Calu3 (cell line): ENCODE results near the gene SUGT1. TPM values are rescaled to one million over a fixed set of nuclear protein-coding genes. Genes with fewer than 3 reads are reported as not detected.

ENCODE experiments used
- BruUV-seq: library from RNA; stranded (reverse); fragments of 400-500 nt; replicated peaks from 2 replicates; lab custom pipeline; 2021; lab: Mats Ljungman, UMichigan
- CTCF ChIA-PET: fragments of 300-600 bp; sonication (Branson Sonifier 250); formaldehyde crosslinking; loops from one replicate; lab custom pipeline; 2022; ENCODE audit warnings: antibody characterized with exemption; lab: Charles Lee
- DNase-seq: peaks from one replicate; pipeline ENCODE4 v3.0.0; 2022
- H3K27ac Mint-ChIP-seq: one replicate; pipeline ENCODE4 v1.8.0; 2022; ENCODE audit warnings: mixed read lengths; ENCODE audit not compliant: unreplicated experiment
- H3K27me3 Mint-ChIP-seq: one replicate; pipeline ENCODE4 v1.8.0; 2022; ENCODE audit warnings: mixed read lengths; ENCODE audit not compliant: unreplicated experiment
- H3K36me3 Mint-ChIP-seq: one replicate; pipeline ENCODE4 v1.8.0; 2022; ENCODE audit warnings: mild to moderate bottlenecking, moderate library complexity, mixed read lengths; ENCODE audit not compliant: insufficient read depth, unreplicated experiment
- H3K4me1 Mint-ChIP-seq: one replicate; pipeline ENCODE4 v1.8.0; 2022; ENCODE audit warnings: mild to moderate bottlenecking, low read depth, mixed read lengths; ENCODE audit not compliant: unreplicated experiment
- H3K4me3 Mint-ChIP-seq: one replicate; pipeline ENCODE4 v1.8.0; 2022; ENCODE audit warnings: mild to moderate bottlenecking, low read depth, moderate library complexity, mixed read lengths; ENCODE audit not compliant: unreplicated experiment
- H3K9me3 Mint-ChIP-seq: one replicate; pipeline ENCODE4 v1.8.0; 2022; ENCODE audit warnings: low read depth, mixed read lengths; ENCODE audit not compliant: unreplicated experiment
- intact Hi-C: fragments of 100-400 bp; cut with micrococcal nuclease; formaldehyde crosslinking; loops from one replicate; pipeline ENCODE4 v1.10.0; 2022; ENCODE audit not compliant: unreplicated experiment
- total RNA-seq: library from RNA; stranded (reverse); gene quantifications from 2 replicates; pipeline ENCODE4 v1.2.3, GENCODE V29; 2022
- TF ChIP-seq, protein P1 (sequence below): fragments of 200-600 bp; IDR thresholded peaks from one replicate; pipeline ENCODE4 v1.8.0; 2022; ENCODE audit warnings: antibody characterized with exemption; ENCODE audit not compliant: unreplicated experiment

The SUGT1 gene
- total RNA-seq, 1 experiment from 2014 or later = 58.4 TPM

DNA sequence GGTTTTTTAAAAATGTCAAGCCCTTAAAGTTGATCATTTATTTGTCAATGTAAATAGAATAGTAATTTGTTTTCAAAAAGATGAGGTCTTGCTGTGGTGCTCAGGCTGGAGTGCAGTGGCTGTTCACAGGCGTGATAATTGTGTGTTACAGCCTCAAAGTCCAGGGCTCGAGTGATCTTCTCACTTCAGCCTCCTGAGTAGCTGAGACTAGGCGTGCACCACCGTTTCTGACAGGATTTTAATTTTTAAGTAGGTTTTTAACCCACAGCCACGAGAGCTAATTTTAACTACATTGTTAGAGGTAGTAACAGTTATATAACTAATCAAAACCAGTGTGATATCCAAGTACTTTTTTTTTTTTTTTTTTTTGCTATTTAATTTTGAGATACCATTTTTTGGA, 43.9 kb downstream of the SUGT1 start:
- CTCF ChIA-PET = no interaction called here
- Mint-ChIP-seq H3K27me3 (no peaks in the 10 kb centered on the region), H3K4me1 (no peaks in the 10 kb centered on the region), H3K4me3 (no peak overlapping the region), H3K36me3 (no peaks in the 10 kb centered on the region), H3K27ac (no peak overlapping the region), H3K9me3 (no peaks in the 10 kb centered on the region)
- intact Hi-C loops = no loop called here
- TF ChIP-seq, protein P1, sequence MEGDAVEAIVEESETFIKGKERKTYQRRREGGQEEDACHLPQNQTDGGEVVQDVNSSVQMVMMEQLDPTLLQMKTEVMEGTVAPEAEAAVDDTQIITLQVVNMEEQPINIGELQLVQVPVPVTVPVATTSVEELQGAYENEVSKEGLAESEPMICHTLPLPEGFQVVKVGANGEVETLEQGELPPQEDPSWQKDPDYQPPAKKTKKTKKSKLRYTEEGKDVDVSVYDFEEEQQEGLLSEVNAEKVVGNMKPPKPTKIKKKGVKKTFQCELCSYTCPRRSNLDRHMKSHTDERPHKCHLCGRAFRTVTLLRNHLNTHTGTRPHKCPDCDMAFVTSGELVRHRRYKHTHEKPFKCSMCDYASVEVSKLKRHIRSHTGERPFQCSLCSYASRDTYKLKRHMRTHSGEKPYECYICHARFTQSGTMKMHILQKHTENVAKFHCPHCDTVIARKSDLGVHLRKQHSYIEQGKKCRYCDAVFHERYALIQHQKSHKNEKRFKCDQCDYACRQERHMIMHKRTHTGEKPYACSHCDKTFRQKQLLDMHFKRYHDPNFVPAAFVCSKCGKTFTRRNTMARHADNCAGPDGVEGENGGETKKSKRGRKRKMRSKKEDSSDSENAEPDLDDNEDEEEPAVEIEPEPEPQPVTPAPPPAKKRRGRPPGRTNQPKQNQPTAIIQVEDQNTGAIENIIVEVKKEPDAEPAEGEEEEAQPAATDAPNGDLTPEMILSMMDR = no peak
- BruUV-seq = no TSS peak
- DNase-seq = no peak

- Mint-ChIP-seq H3K27me3 (no peaks in the 10 kb centered on the region), H3K9me3 (no peaks in the 10 kb centered on the region), H3K36me3 (no peaks in the 10 kb centered on the region), H3K27ac (no peak overlapping the region), H3K4me3 (no peak overlapping the region), H3K4me1 (no peaks in the 10 kb centered on the region)
- intact Hi-C loops = loop anchor here (10.0 kb wide), 1 partner anchor 263 kb away; no protein-coding TSS in a partner anchor
- DNase-seq = no peak
- TF ChIP-seq, protein P1 = no peak
- no TSS peak for BruUV-seq
- CTCF ChIA-PET = no interaction called here
These were observed 49.3 kb downstream of the SUGT1 start for GRCh38 chr13:52701728-52702465.

DNA sequence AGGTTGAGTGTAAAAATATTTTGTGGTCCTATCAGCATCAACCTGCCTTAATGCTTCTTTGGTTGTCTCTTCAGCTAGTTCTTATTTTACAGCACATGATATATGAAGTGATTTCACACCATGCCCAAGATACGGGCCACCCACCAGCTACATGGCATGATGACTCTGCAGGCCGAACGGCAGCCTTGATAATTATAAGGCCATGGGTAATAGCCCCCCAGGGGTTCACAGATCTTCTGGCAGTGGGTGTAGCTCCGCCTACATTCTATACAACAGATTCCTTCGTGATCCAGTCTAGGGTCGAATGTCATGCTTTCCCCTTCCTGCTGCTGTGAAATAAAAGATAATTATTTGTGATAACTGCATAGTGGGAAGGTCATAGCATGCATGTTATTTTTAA, 50.8 kb downstream of the SUGT1 start:
- no peak for DNase-seq
- Mint-ChIP-seq H3K4me3 (no peak overlapping the region), H3K4me1 (no peaks in the 10 kb centered on the region), H3K27me3 (no peaks in the 10 kb centered on the region), H3K9me3 (no peaks in the 10 kb centered on the region), H3K36me3 (no peaks in the 10 kb centered on the region), H3K27ac (no peak overlapping the region)
- CTCF ChIA-PET = no interaction called here
- TF ChIP-seq, protein P1 = no peak
- no TSS peak for BruUV-seq
- intact Hi-C loops = loop anchor here (10.0 kb wide), 1 partner anchor 261 kb away; no protein-coding TSS in a partner anchor

DNA sequence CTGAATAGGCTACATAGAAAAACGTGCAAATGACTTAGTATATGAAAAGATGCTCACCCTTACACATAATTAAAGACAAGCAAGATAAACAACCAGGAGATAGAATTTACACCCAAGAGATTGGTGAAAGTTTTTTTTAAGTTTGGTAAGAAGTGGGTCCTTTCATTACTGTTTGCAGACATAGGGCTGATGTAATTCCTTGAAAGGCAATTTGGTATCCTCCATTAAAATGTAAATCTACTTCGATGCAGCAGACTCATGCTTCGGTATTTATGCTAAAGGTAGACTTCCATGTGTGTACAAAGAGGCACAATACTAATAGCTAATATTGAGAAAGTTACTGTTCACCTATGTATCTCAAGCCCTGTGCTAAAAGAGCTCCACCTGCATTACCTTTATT, 53.4 kb downstream of the SUGT1 start:
- Mint-ChIP-seq H3K27ac (no peak overlapping the region), H3K27me3 (no peaks in the 10 kb centered on the region), H3K9me3 (no peaks in the 10 kb centered on the region), H3K4me3 (no peak overlapping the region), H3K4me1 (no peaks in the 10 kb centered on the region), H3K36me3 (no peaks in the 10 kb centered on the region)
- TF ChIP-seq, protein P1 = no peak
- intact Hi-C loops = loop anchor here (10.0 kb wide), 1 partner anchor 259 kb away; no protein-coding TSS in a partner anchor
- CTCF ChIA-PET = no interaction called here
- no peak for DNase-seq
- no TSS peak for BruUV-seq
